ENCODE data around the gene TIE1. TPM values are rescaled to one million over a fixed set of nuclear protein-coding genes. Genes with fewer than 3 reads are reported as not detected.

TIE1 gene
- total RNA-seq (2022) (not detected in 2 replicates), Bru-seq, nascent RNA (not detected), BruChase-seq, experiment 1, labeled RNA remaining after a 2-hour chase (not detected), BruChase-seq, experiment 2, labeled RNA remaining after a 6-hour chase (not detected)
- long read RNA-seq, result 0 reads

GRCh38 chr1:43300378-43301094 is at the start of gene TIE1:
Gene TIE1, plus strand, starts transcription at chr1:43300982. Its CDS starts 90 bp downstream, at chr1:43301072.
- H3K4me1 Mint-ChIP-seq (ENCODE audit: low read depth, unreplicated experiment), result peaks cover 12% of the 10 kb centered on the region
- Histone ChIP-seq H3K36me3 (ENCODE audit: control insufficient read depth, insufficient read depth, low read length) (no peaks in the 10 kb centered on the region), H3K4me3 (ENCODE audit: low read depth, low read length) (no peak within 1 kb of the TSS), H3K9me3 (no peaks in the 10 kb centered on the region), H3K4me1 (no peaks in the 10 kb centered on the region), H3K27me3 (replicated peaks; ENCODE audit: control insufficient read depth, insufficient read depth, low read length) (no peaks in the 10 kb centered on the region)
- H3K27ac Mint-ChIP-seq (ENCODE audit: unreplicated experiment), result no peak within 1 kb of the TSS
- no TSS peak for BruUV-seq (replicated peaks)
- H3K36me3 Mint-ChIP-seq (ENCODE audit: insufficient read depth, unreplicated experiment), result no peaks in the 10 kb centered on the region
- ChIA-PET CTCF (no interaction called here), POLR2A (no interaction called here)
- H3K4me3 Mint-ChIP-seq (ENCODE audit: unreplicated experiment), result no peak within 1 kb of the TSS
- H3K27me3 Mint-ChIP-seq (ENCODE audit: insufficient read depth, unreplicated experiment), result no peaks in the 10 kb centered on the region
- intact Hi-C loops (cut with micrococcal nuclease; ENCODE audit: unreplicated experiment), result no loop called here
- no peak for TF ChIP-seq CTCF (IDR thresholded peaks at IDR 0.05; ENCODE audit: insufficient read depth in 1 of 2, low read depth in 1 of 2, low read length in 1 of 2, severe bottlenecking in 1 of 2, unreplicated experiment in 1 of 2)
- no peaks in the 10 kb centered on the region for H3K9me3 Mint-ChIP-seq (ENCODE audit: unreplicated experiment)
- no peak for DNase-seq

DNA sequence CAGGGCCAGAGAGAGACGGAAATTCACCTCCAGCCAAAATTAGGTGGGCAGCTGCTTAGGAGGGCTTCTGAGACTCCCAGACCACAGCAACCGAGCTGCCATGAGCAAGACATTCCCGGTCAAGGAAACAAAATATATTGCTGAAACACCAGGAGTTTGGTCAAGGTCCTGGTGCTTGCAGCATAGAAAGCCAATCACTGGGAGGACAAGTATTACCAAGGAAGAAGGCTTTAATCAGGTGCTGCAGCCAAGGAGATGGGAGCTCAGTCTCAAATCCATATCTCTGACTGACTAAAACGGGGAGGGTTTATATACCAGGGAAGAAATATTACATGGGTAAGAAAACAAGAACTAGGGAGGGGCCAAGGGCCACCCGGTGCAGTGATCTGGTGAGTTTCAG is 49.8 kb upstream of the TIE1 start:
- H3K4me1 Mint-ChIP-seq (ENCODE audit: low read depth, unreplicated experiment), result no peaks in the 10 kb centered on the region

DNA sequence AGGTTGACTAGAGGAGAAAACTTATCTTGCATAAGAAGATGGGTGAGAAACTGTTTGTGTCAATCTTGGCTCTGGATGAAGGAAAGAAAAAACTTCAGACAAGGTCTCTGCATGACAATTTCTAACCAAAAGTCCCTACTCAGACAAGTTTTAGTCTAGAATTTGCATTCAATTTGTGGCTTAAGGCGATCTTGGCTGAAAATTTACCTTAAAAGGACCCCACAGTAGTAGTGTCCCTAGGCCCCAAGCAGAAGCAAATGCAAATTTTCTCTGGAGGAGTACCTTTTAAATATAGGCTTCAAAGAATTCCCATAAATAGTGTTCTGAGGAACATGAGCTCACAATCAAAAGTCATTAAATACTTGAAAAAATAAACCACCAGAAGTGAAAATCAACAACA is 48.6 kb upstream of the TIE1 start:
- no peaks in the 10 kb centered on the region for H3K4me1 ChIP-seq
- H3K4me3 Mint-ChIP-seq (ENCODE audit: unreplicated experiment), result no peak overlapping the region
- H3K9me3 ChIP-seq, result peaks cover 10% of the 10 kb centered on the region; the same call in 1 of the 2 replicates
- no peaks in the 10 kb centered on the region for H3K36me3 Mint-ChIP-seq (ENCODE audit: insufficient read depth, unreplicated experiment)
- H3K4me1 Mint-ChIP-seq (ENCODE audit: low read depth, unreplicated experiment), result no peaks in the 10 kb centered on the region
- H3K27me3 ChIP-seq (replicated peaks; ENCODE audit: control insufficient read depth, insufficient read depth, low read length), result no peaks in the 10 kb centered on the region
- H3K27ac Mint-ChIP-seq (ENCODE audit: unreplicated experiment), result no peak overlapping the region
- H3K4me3 ChIP-seq (ENCODE audit: low read depth, low read length), result no peak overlapping the region
- intact Hi-C loops (cut with micrococcal nuclease; ENCODE audit: unreplicated experiment), result no loop called here
- no peak for TF ChIP-seq CTCF (IDR thresholded peaks at IDR 0.05; ENCODE audit: insufficient read depth in 1 of 2, low read depth in 1 of 2, low read length in 1 of 2, severe bottlenecking in 1 of 2, unreplicated experiment in 1 of 2)
- no TSS peak for BruUV-seq (replicated peaks)
- no peaks in the 10 kb centered on the region for H3K36me3 ChIP-seq (ENCODE audit: control insufficient read depth, insufficient read depth, low read length)
- ChIA-PET POLR2A (no interaction called here), CTCF (no interaction called here)
- DNase-seq, result no peak
- peaks cover 30% of the 10 kb centered on the region for H3K9me3 Mint-ChIP-seq (ENCODE audit: unreplicated experiment)
- peaks cover 6% of the 10 kb centered on the region for H3K27me3 Mint-ChIP-seq (ENCODE audit: insufficient read depth, unreplicated experiment)

More for the DNA sequence above, 49.8 kb upstream of the TIE1 start:
- H3K27ac Mint-ChIP-seq (ENCODE audit: unreplicated experiment), result no peak overlapping the region
- H3K4me3 Mint-ChIP-seq (ENCODE audit: unreplicated experiment), result no peak overlapping the region
- H3K27me3 Mint-ChIP-seq (ENCODE audit: insufficient read depth, unreplicated experiment), result peaks cover 6% of the 10 kb centered on the region
- no peaks in the 10 kb centered on the region for H3K4me1 ChIP-seq
- H3K27me3 ChIP-seq (replicated peaks; ENCODE audit: control insufficient read depth, insufficient read depth, low read length), result no peaks in the 10 kb centered on the region
- no peak overlapping the region for H3K4me3 ChIP-seq (ENCODE audit: low read depth, low read length)
- peaks cover 11% of the 10 kb centered on the region for H3K9me3 ChIP-seq
- CTCF ChIA-PET, result no interaction called here
- no peak for TF ChIP-seq CTCF (IDR thresholded peaks at IDR 0.05; ENCODE audit: insufficient read depth in 1 of 2, low read depth in 1 of 2, low read length in 1 of 2, severe bottlenecking in 1 of 2, unreplicated experiment in 1 of 2)
- intact Hi-C loops (cut with micrococcal nuclease; ENCODE audit: unreplicated experiment), result no loop called here
- H3K9me3 Mint-ChIP-seq (ENCODE audit: unreplicated experiment), result peaks cover 42% of the 10 kb centered on the region
- no peaks in the 10 kb centered on the region for H3K36me3 ChIP-seq (ENCODE audit: control insufficient read depth, insufficient read depth, low read length)
- DNase-seq, result no peak
- POLR2A ChIA-PET, result no interaction called here
- BruUV-seq (replicated peaks), result no TSS peak
- no peaks in the 10 kb centered on the region for H3K36me3 Mint-ChIP-seq (ENCODE audit: insufficient read depth, unreplicated experiment)
